ENCODE data around the gene EVC.
"Not testable (repeated sequence)": the region's sequence is repeated elsewhere in the genome, so short reads cannot be mapped to it uniquely, and the experiment has no call there.

The EVC gene

DNA sequence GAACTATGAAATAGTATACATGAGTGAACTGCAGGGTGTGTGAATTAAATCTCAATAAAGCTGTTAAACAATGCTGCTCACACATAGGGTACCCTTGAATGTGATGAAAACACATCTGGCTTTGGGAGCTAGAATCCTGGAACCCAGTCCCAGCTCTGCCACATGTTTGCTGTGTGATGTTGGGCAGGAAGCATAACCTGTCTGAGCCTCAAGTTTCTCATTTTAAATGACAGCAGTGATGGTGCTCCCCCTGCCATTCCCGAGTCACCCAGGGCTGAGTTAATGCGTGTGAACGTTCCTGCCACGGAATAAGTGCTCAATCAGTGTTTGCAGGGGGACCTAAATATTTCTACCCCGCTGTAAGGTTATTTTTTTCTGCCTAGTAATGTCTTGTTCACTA, 10.9 kb downstream of the EVC start:
- Histone ChIP-seq H3K36me3 (ENCODE audit: control insufficient read depth in 5 of 5, insufficient read depth in 5 of 5, low read length in 5 of 5) (peaks cover 0 to 29% (median 19%) of the 10 kb centered on the region in 5 donors), H3K9ac (ENCODE audit: low read length in 5 of 5) (no peak overlapping the region), H3K27ac (ENCODE audit: low read depth, low read length) (no peak overlapping the region), H3K27me3 (ENCODE audit: control insufficient read depth in 5 of 5, insufficient read depth in 4 of 5, low read length in 5 of 5) (no peaks in the 10 kb centered on the region), H3K4me3 (ENCODE audit: low read depth in 1 of 5, low read length in 5 of 5) (no peak overlapping the region), H3K9me3 (ENCODE audit: control insufficient read depth in 5 of 5, low read length in 5 of 5) (no peaks in the 10 kb centered on the region), H3K4me1 (ENCODE audit: control insufficient read depth in 5 of 5, insufficient read depth in 5 of 5, low read length in 5 of 5) (no peaks in the 10 kb centered on the region)

DNA sequence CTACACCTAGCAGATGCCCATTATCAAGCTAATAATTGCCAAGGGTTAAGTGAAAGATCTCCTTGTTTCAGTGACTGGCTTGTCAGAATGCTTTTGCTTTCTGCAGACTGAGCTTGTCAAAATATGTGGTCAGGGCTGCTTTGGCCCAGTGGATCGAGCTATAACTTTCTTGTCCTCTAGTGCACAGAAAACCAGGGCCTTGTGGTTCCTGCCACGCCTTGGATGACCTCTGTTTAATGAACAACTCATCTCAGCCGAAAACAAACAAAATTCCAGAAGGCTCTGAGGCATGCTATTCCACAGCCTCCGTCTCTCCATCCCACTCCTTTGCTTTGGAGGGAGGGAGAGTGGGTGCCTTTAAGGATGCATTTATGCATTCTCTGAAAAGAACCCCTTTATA, 11.3 kb downstream of the EVC start:
- no peaks in the 10 kb centered on the region for H3K9me3 ChIP-seq (ENCODE audit: control insufficient read depth in 5 of 5, low read length in 5 of 5)
- H3K4me1 ChIP-seq (ENCODE audit: control insufficient read depth in 5 of 5, insufficient read depth in 5 of 5, low read length in 5 of 5), result no peaks in the 10 kb centered on the region
- H3K27ac ChIP-seq (ENCODE audit: low read depth, low read length), result no peak overlapping the region
- H3K9ac ChIP-seq (ENCODE audit: low read length in 5 of 5), result no peak overlapping the region
- H3K27me3 ChIP-seq (ENCODE audit: control insufficient read depth in 5 of 5, insufficient read depth in 4 of 5, low read length in 5 of 5), result no peaks in the 10 kb centered on the region
- H3K36me3 ChIP-seq (ENCODE audit: control insufficient read depth in 5 of 5, insufficient read depth in 5 of 5, low read length in 5 of 5), result peaks cover 0 to 29% (median 19%) of the 10 kb centered on the region in 5 donors
- no peak overlapping the region for H3K4me3 ChIP-seq (ENCODE audit: low read depth in 1 of 5, low read length in 5 of 5)

DNA sequence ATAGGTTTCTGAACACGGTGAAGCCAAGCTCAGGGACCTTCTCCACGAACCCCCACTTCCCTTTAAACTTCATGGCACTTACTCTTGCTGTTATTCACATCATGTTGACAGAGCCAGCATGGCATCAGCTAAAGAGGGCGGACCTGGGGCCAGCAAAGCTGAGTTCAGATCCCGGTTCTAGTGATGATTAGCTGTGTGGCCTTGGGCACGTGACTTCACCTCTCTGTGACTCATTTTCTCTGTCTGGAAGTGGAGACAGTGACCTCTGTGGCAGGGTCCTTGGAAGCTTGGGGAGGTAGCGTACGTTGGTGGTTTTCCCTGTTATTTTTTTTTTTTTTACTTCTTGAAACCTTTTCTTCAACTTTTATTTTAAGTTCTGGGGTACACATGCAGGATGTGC, 13.4 kb downstream of the EVC start:
- Histone ChIP-seq H3K9me3 (ENCODE audit: control insufficient read depth in 5 of 5, low read length in 5 of 5) (no peaks in the 10 kb centered on the region), H3K27ac (ENCODE audit: low read depth, low read length) (no peak overlapping the region), H3K36me3 (ENCODE audit: control insufficient read depth in 5 of 5, insufficient read depth in 5 of 5, low read length in 5 of 5) (peaks cover 0 to 33% (median 19%) of the 10 kb centered on the region in 5 donors), H3K4me1 (ENCODE audit: control insufficient read depth in 5 of 5, insufficient read depth in 5 of 5, low read length in 5 of 5) (no peaks in the 10 kb centered on the region), H3K27me3 (ENCODE audit: control insufficient read depth in 5 of 5, insufficient read depth in 4 of 5, low read length in 5 of 5) (no peaks in the 10 kb centered on the region), H3K9ac (ENCODE audit: low read length in 5 of 5) (no peak overlapping the region), H3K4me3 (ENCODE audit: low read depth in 1 of 5, low read length in 5 of 5) (no peak overlapping the region)

DNA sequence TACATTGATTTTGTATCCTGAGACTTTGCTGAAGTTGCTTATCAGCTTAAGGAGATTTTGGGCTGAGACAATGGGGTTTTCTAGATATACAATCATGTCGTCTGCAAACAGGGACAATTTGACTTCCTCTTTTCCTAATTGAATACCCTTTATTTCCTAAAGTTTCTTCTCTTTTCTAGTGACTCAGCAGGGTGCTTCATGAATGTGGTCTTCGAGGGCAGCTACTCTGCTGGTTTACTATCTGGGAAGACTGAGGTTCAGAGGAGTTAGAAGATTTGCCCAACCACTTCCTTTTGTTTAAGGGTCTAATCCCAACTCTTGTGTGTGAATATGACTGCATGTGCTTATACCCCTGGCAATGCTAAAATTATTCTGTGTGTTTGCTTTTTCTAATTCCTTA, 17.4 kb downstream of the EVC start:
- H3K9ac ChIP-seq (ENCODE audit: low read length in 5 of 5); H3K9me3 ChIP-seq (ENCODE audit: control insufficient read depth in 5 of 5, low read length in 5 of 5); H3K4me3 ChIP-seq (ENCODE audit: low read depth in 1 of 5, low read length in 5 of 5); H3K27me3 ChIP-seq (ENCODE audit: control insufficient read depth in 5 of 5, insufficient read depth in 4 of 5, low read length in 5 of 5); H3K4me1 ChIP-seq (ENCODE audit: control insufficient read depth in 5 of 5, insufficient read depth in 5 of 5, low read length in 5 of 5); H3K27ac ChIP-seq (ENCODE audit: low read depth, low read length): not testable (repeated sequence)
- peaks cover 0 to 42% (median 32%) of the 10 kb centered on the region in 5 donors for H3K36me3 ChIP-seq (ENCODE audit: control insufficient read depth in 5 of 5, insufficient read depth in 5 of 5, low read length in 5 of 5)

DNA sequence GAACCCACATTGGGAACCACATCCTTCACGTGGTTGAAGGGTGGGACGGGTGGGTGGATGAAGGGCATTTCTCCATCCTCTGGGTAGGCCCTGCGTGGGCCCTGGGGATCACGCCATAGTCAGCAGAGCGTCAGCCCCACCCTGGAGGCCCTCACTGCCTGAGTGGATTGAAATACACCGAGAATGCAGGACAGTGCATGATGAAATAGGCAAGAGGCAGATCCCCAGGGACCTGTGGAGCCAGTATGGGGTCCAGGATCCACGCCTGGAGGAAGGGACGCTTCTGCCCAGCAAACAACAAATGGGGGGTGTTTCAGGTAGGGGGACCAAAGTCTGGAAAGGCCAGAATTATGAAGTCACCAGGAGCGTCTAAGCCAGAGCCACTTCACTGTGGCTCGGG, 19.4 kb downstream of the EVC start:
- no peak overlapping the region for H3K27ac ChIP-seq (ENCODE audit: low read depth, low read length)
- H3K9ac ChIP-seq (ENCODE audit: low read length in 5 of 5), result no peak overlapping the region
- no peaks in the 10 kb centered on the region for H3K9me3 ChIP-seq (ENCODE audit: control insufficient read depth in 5 of 5, low read length in 5 of 5)
- H3K4me1 ChIP-seq (ENCODE audit: control insufficient read depth in 5 of 5, insufficient read depth in 5 of 5, low read length in 5 of 5), result no peaks in the 10 kb centered on the region
- H3K4me3 ChIP-seq (ENCODE audit: low read depth in 1 of 5, low read length in 5 of 5), result no peak overlapping the region
- peaks cover 0 to 49% (median 39%) of the 10 kb centered on the region in 5 donors for H3K36me3 ChIP-seq (ENCODE audit: control insufficient read depth in 5 of 5, insufficient read depth in 5 of 5, low read length in 5 of 5)
- no peaks in the 10 kb centered on the region for H3K27me3 ChIP-seq (ENCODE audit: control insufficient read depth in 5 of 5, insufficient read depth in 4 of 5, low read length in 5 of 5)

DNA sequence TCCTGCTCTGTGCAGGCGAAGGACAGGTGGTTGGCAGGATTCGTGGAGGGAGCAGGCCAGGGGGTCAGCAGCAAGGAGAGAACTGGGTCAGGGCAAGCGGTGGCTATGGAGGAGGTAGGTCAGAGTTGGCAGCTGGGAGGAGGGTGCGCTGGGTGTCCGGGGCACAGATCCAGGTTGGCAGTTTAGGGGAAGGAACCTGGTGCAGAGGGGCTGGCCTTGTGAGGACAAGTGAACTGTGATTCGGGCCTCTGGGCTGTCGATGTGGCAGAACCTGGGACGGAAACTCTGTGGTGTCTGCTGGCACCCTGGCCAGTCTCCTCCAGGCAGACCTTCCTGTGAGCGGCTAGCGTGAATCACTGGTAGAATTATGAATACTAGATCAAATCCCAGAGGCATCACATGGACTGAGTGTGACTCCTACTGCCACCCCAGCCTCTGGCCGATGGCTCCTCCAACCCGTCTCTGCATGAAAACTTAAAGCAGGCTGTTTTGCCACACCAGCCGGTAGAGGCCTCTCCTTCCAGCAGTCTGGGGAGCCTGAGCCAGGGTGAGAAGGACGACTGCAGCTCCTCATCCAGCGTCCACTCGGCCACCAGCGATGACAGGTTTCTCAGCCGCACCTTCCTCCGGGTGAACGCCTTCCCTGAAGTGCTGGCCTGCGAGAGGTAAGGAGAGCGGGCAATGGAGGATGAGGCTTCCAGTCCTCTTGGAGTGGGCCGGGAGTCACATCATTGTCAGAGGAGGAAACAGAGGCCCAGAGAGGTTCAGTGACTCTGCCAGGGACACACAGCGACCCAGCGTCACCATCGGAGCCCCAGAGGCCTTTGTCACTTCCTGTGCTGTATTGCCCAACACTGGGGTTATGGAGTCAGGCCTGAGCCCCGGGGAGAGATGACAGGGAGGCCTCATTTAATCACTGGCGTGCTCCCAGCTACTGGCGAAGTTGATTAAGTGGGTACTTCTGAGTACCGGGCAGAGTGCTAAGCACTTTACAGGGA, 20.3 kb downstream of the EVC start:
- Histone ChIP-seq H3K36me3 (ENCODE audit: control insufficient read depth in 5 of 5, insufficient read depth in 5 of 5, low read length in 5 of 5) (peaks cover 0 to 51% (median 47%) of the 10 kb centered on the region in 5 donors), H3K4me1 (ENCODE audit: control insufficient read depth in 5 of 5, insufficient read depth in 5 of 5, low read length in 5 of 5) (no peaks in the 10 kb centered on the region), H3K4me3 (ENCODE audit: low read depth in 1 of 5, low read length in 5 of 5) (no peak overlapping the region), H3K9me3 (ENCODE audit: control insufficient read depth in 5 of 5, low read length in 5 of 5) (no peaks in the 10 kb centered on the region), H3K27ac (ENCODE audit: low read depth, low read length) (no peak overlapping the region), H3K9ac (ENCODE audit: low read length in 5 of 5) (no peak overlapping the region), H3K27me3 (ENCODE audit: control insufficient read depth in 5 of 5, insufficient read depth in 4 of 5, low read length in 5 of 5) (no peaks in the 10 kb centered on the region)

DNA sequence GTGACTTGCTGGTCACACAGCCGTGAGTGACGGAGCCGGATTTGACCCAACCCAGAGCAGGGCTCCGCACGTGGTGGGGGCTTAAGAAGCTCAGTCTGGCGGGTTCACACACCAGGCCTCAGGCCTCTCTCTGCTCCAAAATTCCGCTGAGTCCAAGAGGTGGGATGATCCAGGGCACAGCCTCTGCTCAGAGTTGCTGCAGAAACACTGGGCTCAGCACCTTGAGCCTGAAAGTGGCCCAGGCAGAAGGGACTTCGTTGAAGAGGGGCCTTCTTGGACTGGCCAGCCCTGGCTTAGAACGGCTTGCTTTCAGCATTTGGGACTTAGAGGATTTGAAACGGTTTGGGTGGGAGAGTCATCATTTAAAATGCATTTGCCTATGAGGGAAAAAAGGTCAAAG, 21.2 kb downstream of the EVC start:
- Histone ChIP-seq H3K4me1 (ENCODE audit: control insufficient read depth in 5 of 5, insufficient read depth in 5 of 5, low read length in 5 of 5) (no peaks in the 10 kb centered on the region), H3K9me3 (ENCODE audit: control insufficient read depth in 5 of 5, low read length in 5 of 5) (peaks cover 0 to under 1% (median 0%) of the 10 kb centered on the region in 5 donors), H3K36me3 (ENCODE audit: control insufficient read depth in 5 of 5, insufficient read depth in 5 of 5, low read length in 5 of 5) (peaks cover 2 to 51% (median 48%) of the 10 kb centered on the region in 5 donors), H3K27ac (ENCODE audit: low read depth, low read length) (no peak overlapping the region), H3K27me3 (ENCODE audit: control insufficient read depth in 5 of 5, insufficient read depth in 4 of 5, low read length in 5 of 5) (no peaks in the 10 kb centered on the region), H3K4me3 (ENCODE audit: low read depth in 1 of 5, low read length in 5 of 5) (no peak overlapping the region), H3K9ac (ENCODE audit: low read length in 5 of 5) (no peak overlapping the region)

DNA sequence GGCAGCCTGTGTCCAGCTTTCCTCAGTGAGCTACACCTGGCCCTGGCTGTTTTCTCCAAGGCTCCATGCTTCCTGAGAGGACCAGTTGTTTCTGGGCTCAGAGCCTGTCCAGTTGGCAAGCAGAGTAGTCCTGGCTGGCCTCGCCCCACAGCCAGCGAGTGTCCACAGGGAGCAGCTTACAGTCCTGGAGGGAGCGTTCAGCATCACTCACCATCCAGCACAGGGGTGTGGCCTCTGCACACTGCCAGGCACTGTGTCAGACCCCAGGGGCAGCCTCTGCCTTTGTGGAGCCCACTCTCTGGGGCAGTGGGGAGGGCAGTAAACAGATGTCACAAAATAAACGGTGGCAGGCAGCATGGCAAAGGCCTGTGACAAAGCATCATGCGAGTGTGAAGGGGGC, 23.9 kb downstream of the EVC start:
- Histone ChIP-seq H3K36me3 (ENCODE audit: control insufficient read depth in 5 of 5, insufficient read depth in 5 of 5, low read length in 5 of 5) (peaks cover 4 to 47% (median 45%) of the 10 kb centered on the region in 5 donors), H3K4me3 (ENCODE audit: low read depth in 1 of 5, low read length in 5 of 5) (no peak overlapping the region), H3K9ac (ENCODE audit: low read length in 5 of 5) (no peak overlapping the region), H3K27ac (ENCODE audit: low read depth, low read length) (no peak overlapping the region), H3K27me3 (ENCODE audit: control insufficient read depth in 5 of 5, insufficient read depth in 4 of 5, low read length in 5 of 5) (no peaks in the 10 kb centered on the region), H3K9me3 (ENCODE audit: control insufficient read depth in 5 of 5, low read length in 5 of 5) (peaks cover 0 to 3% (median 0%) of the 10 kb centered on the region in 5 donors), H3K4me1 (ENCODE audit: control insufficient read depth in 5 of 5, insufficient read depth in 5 of 5, low read length in 5 of 5) (no peaks in the 10 kb centered on the region)

DNA sequence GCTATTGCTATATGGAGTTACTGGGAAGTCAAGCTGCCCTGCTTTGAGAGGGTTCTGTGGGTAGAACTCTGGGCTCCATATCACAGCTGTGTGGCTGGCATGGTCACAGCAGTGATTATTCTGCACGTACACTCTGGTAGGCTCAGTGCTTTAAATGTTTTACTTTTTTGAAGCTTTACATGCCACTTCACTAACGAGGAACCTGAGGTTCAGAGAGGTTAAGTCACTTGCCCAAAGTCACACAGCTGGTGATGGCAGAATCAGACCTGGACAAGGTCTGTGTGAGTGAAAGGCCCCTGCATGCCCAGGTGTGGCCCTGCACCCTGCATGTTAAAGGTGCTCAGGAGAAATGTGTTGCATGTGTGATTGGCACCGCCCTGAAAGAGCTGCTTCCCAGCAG, 24.5 kb downstream of the EVC start:
- no peak overlapping the region for H3K27ac ChIP-seq (ENCODE audit: low read depth, low read length)
- H3K9me3 ChIP-seq (ENCODE audit: control insufficient read depth in 5 of 5, low read length in 5 of 5), result peaks cover 0 to 3% (median 0%) of the 10 kb centered on the region in 5 donors
- H3K27me3 ChIP-seq (ENCODE audit: control insufficient read depth in 5 of 5, insufficient read depth in 4 of 5, low read length in 5 of 5), result no peaks in the 10 kb centered on the region
- H3K4me3 ChIP-seq (ENCODE audit: low read depth in 1 of 5, low read length in 5 of 5), result no peak overlapping the region
- H3K36me3 ChIP-seq (ENCODE audit: control insufficient read depth in 5 of 5, insufficient read depth in 5 of 5, low read length in 5 of 5), result peaks cover 4 to 44% (median 40%) of the 10 kb centered on the region in 5 donors
- H3K4me1 ChIP-seq (ENCODE audit: control insufficient read depth in 5 of 5, insufficient read depth in 5 of 5, low read length in 5 of 5), result no peaks in the 10 kb centered on the region
- H3K9ac ChIP-seq (ENCODE audit: low read length in 5 of 5), result no peak overlapping the region

DNA sequence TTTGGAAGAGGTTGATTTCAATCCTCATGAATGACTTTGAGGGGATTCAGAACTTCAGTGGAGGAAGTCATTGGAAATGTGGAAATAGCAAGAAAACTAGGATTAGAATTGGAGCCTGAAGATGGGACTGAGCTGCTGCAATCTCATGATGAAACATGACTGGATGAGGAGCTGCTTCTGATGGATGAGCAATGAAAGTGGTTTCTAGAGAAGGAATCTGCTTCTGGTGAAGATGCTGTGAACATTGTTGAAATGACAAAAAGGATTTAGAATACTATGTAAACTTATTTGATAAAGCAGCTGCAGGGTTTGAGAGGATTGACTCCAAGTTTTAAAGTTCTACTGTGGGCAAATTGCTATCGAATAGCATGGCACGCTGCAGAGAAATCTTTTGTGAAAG, 27.1 kb downstream of the EVC start:
- Histone ChIP-seq H3K4me1 (ENCODE audit: control insufficient read depth in 5 of 5, insufficient read depth in 5 of 5, low read length in 5 of 5) (no peaks in the 10 kb centered on the region), H3K4me3 (ENCODE audit: low read depth in 1 of 5, low read length in 5 of 5) (no peak overlapping the region), H3K9me3 (ENCODE audit: control insufficient read depth in 5 of 5, low read length in 5 of 5) (peaks cover 0 to 3% (median 0%) of the 10 kb centered on the region in 5 donors), H3K27ac (ENCODE audit: low read depth, low read length) (no peak overlapping the region), H3K9ac (ENCODE audit: low read length in 5 of 5) (no peak overlapping the region), H3K27me3 (ENCODE audit: control insufficient read depth in 5 of 5, insufficient read depth in 4 of 5, low read length in 5 of 5) (no peaks in the 10 kb centered on the region), H3K36me3 (ENCODE audit: control insufficient read depth in 5 of 5, insufficient read depth in 5 of 5, low read length in 5 of 5) (peaks cover 22 to 43% (median 37%) of the 10 kb centered on the region in 5 donors)

Data from subcutaneous abdominal adipose tissue (tissue), 5 donors.